H9 (cell line): Measurements from ENCODE around the gene RPS4Y1. TPM values are rescaled to one million over a fixed set of nuclear protein-coding genes. Genes with fewer than 3 reads are reported as not detected.

Experiments used
- DNase-seq: peaks from one replicate; pipeline ENCODE4 v3.0.0-alpha.2; 2017
- H2AFZ ChIP-seq: one replicate; pipeline ENCODE4 v1.6.1; 2013; ENCODE audit warnings: mild to moderate bottlenecking, low read length, control low read depth, moderate library complexity
- H2AK5ac ChIP-seq: 2 replicates; pipeline ENCODE4 v1.6.1; 2013; ENCODE audit warnings: low read length, control low read depth, mixed read lengths; ENCODE audit not compliant: insufficient read length
- H2BK120ac ChIP-seq: one replicate; pipeline ENCODE4 v1.6.1; 2013; ENCODE audit warnings: low read depth, mild to moderate bottlenecking, low read length, control low read depth, inconsistent platforms; ENCODE audit not compliant: poor library complexity, severe bottlenecking
- H2BK12ac ChIP-seq: 2 replicates; pipeline ENCODE4 v1.6.1; 2013; ENCODE audit warnings: low read length, control low read depth, mixed read lengths, low read depth; ENCODE audit not compliant: insufficient read length
- H2BK15ac ChIP-seq: 2 replicates; pipeline ENCODE4 v1.6.1; 2013; ENCODE audit warnings: low read depth, low read length, control low read depth
- H2BK20ac ChIP-seq: one replicate; pipeline ENCODE4 v1.6.1; 2013; ENCODE audit warnings: low read depth, mild to moderate bottlenecking, low read length, control low read depth, inconsistent platforms; ENCODE audit not compliant: poor library complexity, severe bottlenecking
- H2BK5ac ChIP-seq: 2 replicates; pipeline ENCODE4 v1.6.1; 2013; ENCODE audit warnings: low read length, control low read depth, mixed read lengths; ENCODE audit not compliant: insufficient read length
- H3K14ac ChIP-seq: 2 replicates; pipeline ENCODE4 v1.6.1; 2013; ENCODE audit warnings: low read length, control low read depth; ENCODE audit not compliant: insufficient read depth
- H3K18ac ChIP-seq: 2 replicates; pipeline ENCODE4 v1.6.1; 2013; ENCODE audit warnings: low read depth, mild to moderate bottlenecking, mixed read lengths, low read length, control low read depth; ENCODE audit not compliant: insufficient read length
- H3K23ac ChIP-seq: 2 replicates; pipeline ENCODE4 v1.6.1; 2013; ENCODE audit warnings: low read length, control low read depth, mixed read lengths, low read depth; ENCODE audit not compliant: insufficient read length
- H3K23me2 ChIP-seq: 2 replicates; pipeline ENCODE4 v1.6.1; 2013; ENCODE audit warnings: low read depth, mild to moderate bottlenecking, mixed read lengths, low read length, control low read depth; ENCODE audit not compliant: insufficient read length, poor library complexity, severe bottlenecking
- H3K27ac ChIP-seq: 2 replicates; pipeline ENCODE4 v1.5.1; 2013; ENCODE audit warnings: low read length, control low read depth, mixed read lengths, low read depth; ENCODE audit not compliant: insufficient read length
- H3K27me3 ChIP-seq: 2 replicates; pipeline ENCODE4 v1.6.1; 2013; ENCODE audit warnings: low read length, control low read depth, inconsistent platforms; ENCODE audit not compliant: insufficient read depth
- H3K4ac ChIP-seq: 2 replicates; pipeline ENCODE4 v1.6.1; 2013; ENCODE audit warnings: low read depth, mild to moderate bottlenecking, control low read depth, inconsistent platforms, low read length, moderate library complexity
- H3K4me1 ChIP-seq: 2 replicates; pipeline ENCODE4 v1.6.1; 2013; ENCODE audit warnings: low read length, control low read depth, inconsistent platforms; ENCODE audit not compliant: insufficient read depth
- H3K4me2 ChIP-seq: 2 replicates; pipeline ENCODE4 v1.6.1; 2013; ENCODE audit warnings: low read length, control low read depth, mixed read lengths; ENCODE audit not compliant: insufficient read length, insufficient read depth
- H3K56ac ChIP-seq: 2 replicates; pipeline ENCODE4 v1.6.1; 2013; ENCODE audit warnings: low read depth, mild to moderate bottlenecking, mixed read lengths, low read length, control low read depth; ENCODE audit not compliant: insufficient read length
- H3K79me1 ChIP-seq: 2 replicates; pipeline ENCODE4 v1.6.1; 2013; ENCODE audit warnings: low read depth, mild to moderate bottlenecking, moderate library complexity, low read length, control low read depth, inconsistent platforms; ENCODE audit not compliant: insufficient read depth, poor library complexity, severe bottlenecking
- H3K79me2 ChIP-seq: 2 replicates; pipeline ENCODE4 v1.6.1; 2013; ENCODE audit warnings: low read length, control low read depth, inconsistent platforms; ENCODE audit not compliant: insufficient read depth
- H3K9ac ChIP-seq: 2 replicates; pipeline ENCODE4 v1.6.1; 2013; ENCODE audit warnings: low read length, control low read depth, mixed read lengths; ENCODE audit not compliant: insufficient read length; ENCODE audit errors: extremely low read depth
- H3K9me3 ChIP-seq: one replicate; pipeline ENCODE4 v1.6.1; 2013; ENCODE audit warnings: low read depth, low read length, inconsistent platforms; ENCODE audit not compliant: control insufficient read depth
- H3T11ph ChIP-seq: one replicate; pipeline ENCODE4 v1.6.1; 2013; ENCODE audit warnings: mild to moderate bottlenecking, low read length, control low read depth, inconsistent platforms
- H4K20me1 ChIP-seq: one replicate; pipeline ENCODE4 v1.6.1; 2013; ENCODE audit not compliant: control insufficient read depth, insufficient read length, insufficient read depth
- H4K5ac ChIP-seq: 2 replicates; pipeline ENCODE4 v1.6.1; 2013; ENCODE audit warnings: low read depth, mild to moderate bottlenecking, mixed read lengths, low read length, control low read depth; ENCODE audit not compliant: insufficient read length
- H4K8ac ChIP-seq: replicated peaks from 2 replicates; pipeline ENCODE4 v1.6.1; 2013; ENCODE audit warnings: low read length, control low read depth, mixed read lengths, low read depth; ENCODE audit not compliant: insufficient read length
- H4K91ac ChIP-seq: 2 replicates; pipeline ENCODE4 v1.6.1; 2013; ENCODE audit warnings: low read depth, mild to moderate bottlenecking, moderate library complexity, mixed read lengths, low read length, control low read depth; ENCODE audit not compliant: insufficient read length
- H3K27ac Mint-ChIP-seq, 3 experiments: 2 replicates in 2 of 3; 3 replicates in 1 of 3; pipeline ENCODE4 v1.8.0; 2020 to 2021; ENCODE audit warnings: mixed read lengths in 3 of 3, mild to moderate bottlenecking in 1 of 3, moderate library complexity in 1 of 3
- H3K27me3 Mint-ChIP-seq: 2 replicates; pipeline ENCODE4 v1.8.0; 2021; ENCODE audit warnings: low read depth, mild to moderate bottlenecking, moderate library complexity, mixed read lengths
- H3K36me3 Mint-ChIP-seq, 3 experiments: 2 replicates in 2 of 3; 3 replicates in 1 of 3; pipeline ENCODE4 v1.8.0; 2020 to 2021; ENCODE audit warnings: low read depth in 3 of 3, mixed read lengths in 3 of 3; ENCODE audit not compliant: insufficient read depth in 1 of 3
- H3K4me1 Mint-ChIP-seq, 2 experiments: 2 replicates each; pipeline ENCODE4 v1.8.0; 2020; ENCODE audit warnings: mixed read lengths in 2 of 2
- H3K4me3 Mint-ChIP-seq, 2 experiments: 2 replicates in 1 of 2; 3 replicates in 1 of 2; pipeline ENCODE4 v1.8.0; 2020 to 2021; ENCODE audit warnings: mild to moderate bottlenecking in 2 of 2, mixed read lengths in 2 of 2, moderate library complexity in 1 of 2
- H3K9me3 Mint-ChIP-seq, 2 experiments: 2 replicates in 1 of 2; 3 replicates in 1 of 2; pipeline ENCODE4 v1.8.0; 2020; ENCODE audit warnings: mild to moderate bottlenecking in 2 of 2, mixed read lengths in 2 of 2, moderate library complexity in 1 of 2
- CTCF ChIP-seq: fragments of 200-600 bp; sonication (generic); conservative IDR thresholded peaks from 3 replicates; pipeline ENCODE4 v1.8.0; 2021; ENCODE audit warnings: antibody characterized with exemption, mild to moderate bottlenecking
- WGBS: extraction: QIAGEN DNeasy Blood & Tissue Kit; methylation state at CpG from one replicate; pipeline ENCODE4 v1.1.7; 2013; ENCODE audit warnings: missing lambda C conversion rate, low lambda C conversion rate, mixed read lengths; ENCODE audit not compliant: insufficient read length; ENCODE audit errors: extremely low coverage; 5-methylcytosine and 5-hydroxymethylcytosine counted together
- total RNA-seq: library from RNA; stranded (reverse); gene quantifications from 2 replicates; pipeline ENCODE4 v1.2.1, GENCODE V29; 2021

RPS4Y1 gene
- total RNA-seq, 1 experiment from 2014 or later: not detected

- Mint-ChIP-seq H3K4me3 (no peak overlapping the region), H3K27me3 (no peaks in the 10 kb centered on the region), H3K36me3 (no peaks in the 10 kb centered on the region), H3K4me1 (no peaks in the 10 kb centered on the region), H3K9me3 (no peaks in the 10 kb centered on the region), H3K27ac (no peak overlapping the region)
- H2BK5ac ChIP-seq: no peak overlapping the region
- no peak overlapping the region for H3K23ac ChIP-seq
- no peak overlapping the region for H4K5ac ChIP-seq
- H3T11ph ChIP-seq: no peak overlapping the region
- H3K4ac ChIP-seq: no peak overlapping the region
- H3K56ac ChIP-seq: no peak overlapping the region
- WGBS: no CpG with 5 or more reads among the region's 4 CpGs
- no peak for DNase-seq
- no peaks in the 10 kb centered on the region for H3K79me1 ChIP-seq
- no peak overlapping the region for H3K4me2 ChIP-seq
- no peak overlapping the region for H2AFZ ChIP-seq
- H3K9ac ChIP-seq: no peak overlapping the region
- H3K27me3 ChIP-seq: no peaks in the 10 kb centered on the region
- no peak overlapping the region for H4K91ac ChIP-seq
- H3K23me2 ChIP-seq: no peaks in the 10 kb centered on the region
- no peaks in the 10 kb centered on the region for H3K4me1 ChIP-seq
- H2BK20ac ChIP-seq: no peak overlapping the region
- no peak overlapping the region for H2BK12ac ChIP-seq
- no peak overlapping the region for H3K18ac ChIP-seq
- H2BK120ac ChIP-seq: no peak overlapping the region
- H4K20me1 ChIP-seq: no peaks in the 10 kb centered on the region
- no peak overlapping the region for H2AK5ac ChIP-seq
- no peak overlapping the region for H3K14ac ChIP-seq
- no peak overlapping the region for H4K8ac ChIP-seq
- H3K27ac ChIP-seq: no peak overlapping the region
- TF ChIP-seq CTCF: no peak
- no peaks in the 10 kb centered on the region for H3K79me2 ChIP-seq
- no peaks in the 10 kb centered on the region for H3K9me3 ChIP-seq
- no peak overlapping the region for H2BK15ac ChIP-seq
Measured at GRCh38 chrY:2846791-2847190, 5.4 kb downstream of the RPS4Y1 start.
